D721Med (cell line): ENCODE data around the gene NABP1.

Source experiments
- DNase-seq: peaks from one replicate; pipeline ENCODE4 v3.0.0; 2011; ENCODE audit warnings: low spot score; ENCODE audit not compliant: insufficient read length
- FAIRE-seq: peaks from 2 replicates; lab custom pipeline; 2011; peaks lifted over from hg19 to GRCh38; lab: Jason Lieb, UNC
- TF ChIP-seq, protein P1 (sequence below): IDR thresholded peaks from 2 replicates; pipeline ENCODE4 v1.5.1; 2012; ENCODE audit warnings: mild to moderate bottlenecking, control low read depth; ENCODE audit not compliant: insufficient read depth; ENCODE audit errors: missing control alignments

The NABP1 gene

DNA sequence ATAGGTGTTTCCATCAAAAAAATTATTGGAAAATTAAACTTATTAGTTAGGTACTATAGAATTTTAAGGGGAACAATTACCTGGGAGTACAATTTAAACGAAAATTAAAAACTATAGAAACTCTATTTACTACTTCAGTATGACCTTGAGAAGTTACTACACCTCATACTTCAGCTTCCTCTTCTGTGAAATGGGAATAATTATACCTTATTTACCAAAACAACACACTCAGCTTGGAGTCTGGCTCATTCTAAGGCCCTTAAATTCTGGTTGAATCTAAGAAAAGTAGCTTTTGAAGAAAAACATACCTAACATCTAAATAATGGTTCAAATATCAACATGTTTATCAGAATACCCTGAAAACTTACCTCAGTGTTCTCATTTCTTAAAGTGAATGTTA is 2.7 kb downstream of the NABP1 start:
- no peak for FAIRE-seq
- TF ChIP-seq, protein P1, sequence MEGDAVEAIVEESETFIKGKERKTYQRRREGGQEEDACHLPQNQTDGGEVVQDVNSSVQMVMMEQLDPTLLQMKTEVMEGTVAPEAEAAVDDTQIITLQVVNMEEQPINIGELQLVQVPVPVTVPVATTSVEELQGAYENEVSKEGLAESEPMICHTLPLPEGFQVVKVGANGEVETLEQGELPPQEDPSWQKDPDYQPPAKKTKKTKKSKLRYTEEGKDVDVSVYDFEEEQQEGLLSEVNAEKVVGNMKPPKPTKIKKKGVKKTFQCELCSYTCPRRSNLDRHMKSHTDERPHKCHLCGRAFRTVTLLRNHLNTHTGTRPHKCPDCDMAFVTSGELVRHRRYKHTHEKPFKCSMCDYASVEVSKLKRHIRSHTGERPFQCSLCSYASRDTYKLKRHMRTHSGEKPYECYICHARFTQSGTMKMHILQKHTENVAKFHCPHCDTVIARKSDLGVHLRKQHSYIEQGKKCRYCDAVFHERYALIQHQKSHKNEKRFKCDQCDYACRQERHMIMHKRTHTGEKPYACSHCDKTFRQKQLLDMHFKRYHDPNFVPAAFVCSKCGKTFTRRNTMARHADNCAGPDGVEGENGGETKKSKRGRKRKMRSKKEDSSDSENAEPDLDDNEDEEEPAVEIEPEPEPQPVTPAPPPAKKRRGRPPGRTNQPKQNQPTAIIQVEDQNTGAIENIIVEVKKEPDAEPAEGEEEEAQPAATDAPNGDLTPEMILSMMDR: no peak
- no peak for DNase-seq

DNA sequence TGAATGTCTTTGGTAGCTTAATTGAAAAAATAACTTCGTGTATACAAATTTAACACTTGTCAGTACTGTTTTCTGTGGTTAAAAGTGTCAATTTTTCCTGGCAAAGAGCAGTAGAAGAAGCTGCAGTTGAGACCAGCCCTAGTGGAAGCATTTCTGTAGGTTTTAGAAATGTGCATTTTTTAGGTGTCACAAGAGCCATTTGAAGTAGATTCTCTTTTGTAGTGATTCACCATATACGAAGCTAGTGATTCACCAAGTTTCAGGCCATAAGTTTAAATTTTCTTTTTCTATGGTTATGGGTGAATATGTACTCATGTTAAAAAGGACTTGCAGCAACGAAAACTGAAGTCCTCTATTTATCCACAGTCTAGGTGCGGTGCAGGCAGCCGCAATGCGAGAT is 4.2 kb downstream of the NABP1 start:
- TF ChIP-seq, protein P1: no peak
- DNase-seq (no peak), FAIRE-seq (no peak)

DNA sequence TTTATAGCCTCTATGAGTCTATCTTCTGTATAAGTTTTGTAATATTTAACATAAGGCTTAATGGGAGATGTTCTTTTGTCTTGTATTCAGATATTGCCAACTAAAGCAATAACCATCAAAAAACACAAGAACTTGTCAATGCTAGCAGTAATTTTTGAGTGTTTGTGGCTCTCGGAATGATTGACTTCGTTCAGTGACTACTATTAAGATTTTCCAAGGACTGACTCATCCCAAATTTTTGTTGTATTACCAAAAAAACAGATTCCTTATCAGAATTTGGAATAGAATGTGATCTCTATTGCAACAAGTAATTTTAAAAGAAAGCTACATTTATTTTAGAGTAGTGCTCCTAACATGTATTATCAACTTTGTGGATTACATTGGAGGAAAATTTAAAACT is 8.1 kb downstream of the NABP1 start:
- no peak for DNase-seq
- no peak for FAIRE-seq
- TF ChIP-seq, protein P1: no peak

DNA sequence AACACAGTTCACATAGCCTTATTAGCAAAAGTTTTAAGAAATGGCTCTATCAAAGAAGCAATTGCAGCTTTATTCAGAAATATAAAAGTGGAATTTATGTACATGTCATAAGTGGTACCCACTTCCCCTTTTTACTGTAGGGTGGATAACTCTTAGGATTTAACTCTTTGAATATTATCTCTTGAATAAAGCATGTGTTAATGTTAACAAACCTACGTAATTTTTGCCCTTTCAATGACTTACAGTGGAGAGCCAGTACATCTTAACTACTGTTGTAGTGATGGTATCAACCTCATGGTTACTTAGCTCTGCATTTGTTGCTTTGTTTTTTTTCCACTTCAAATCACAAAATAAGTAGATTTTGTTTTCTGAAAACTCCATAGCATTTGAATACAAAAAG is 8.8 kb downstream of the NABP1 start:
- FAIRE-seq (no peak), DNase-seq (no peak)
- TF ChIP-seq, protein P1: no peak

DNA sequence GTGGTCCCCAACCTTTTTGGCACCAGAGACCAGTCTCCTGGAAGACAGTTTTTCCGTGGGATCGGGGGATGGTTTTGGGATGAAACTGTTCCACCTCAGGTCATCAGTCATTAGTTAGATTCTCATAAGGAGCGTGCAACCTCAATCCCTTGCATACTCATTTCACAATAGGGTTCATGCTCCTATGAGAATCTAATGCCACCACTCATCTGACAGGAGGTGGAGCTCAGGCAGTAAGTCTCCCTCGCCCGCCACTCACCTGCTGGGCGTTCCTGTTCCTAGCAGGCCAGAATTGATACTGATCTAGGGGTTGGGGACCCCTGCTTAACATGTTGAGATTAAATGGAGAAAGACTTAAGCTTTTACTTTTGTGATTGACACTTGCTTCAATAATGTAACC is 9.9 kb downstream of the NABP1 start:
- FAIRE-seq: no peak
- DNase-seq: no peak
- TF ChIP-seq, protein P1: no peak

DNA sequence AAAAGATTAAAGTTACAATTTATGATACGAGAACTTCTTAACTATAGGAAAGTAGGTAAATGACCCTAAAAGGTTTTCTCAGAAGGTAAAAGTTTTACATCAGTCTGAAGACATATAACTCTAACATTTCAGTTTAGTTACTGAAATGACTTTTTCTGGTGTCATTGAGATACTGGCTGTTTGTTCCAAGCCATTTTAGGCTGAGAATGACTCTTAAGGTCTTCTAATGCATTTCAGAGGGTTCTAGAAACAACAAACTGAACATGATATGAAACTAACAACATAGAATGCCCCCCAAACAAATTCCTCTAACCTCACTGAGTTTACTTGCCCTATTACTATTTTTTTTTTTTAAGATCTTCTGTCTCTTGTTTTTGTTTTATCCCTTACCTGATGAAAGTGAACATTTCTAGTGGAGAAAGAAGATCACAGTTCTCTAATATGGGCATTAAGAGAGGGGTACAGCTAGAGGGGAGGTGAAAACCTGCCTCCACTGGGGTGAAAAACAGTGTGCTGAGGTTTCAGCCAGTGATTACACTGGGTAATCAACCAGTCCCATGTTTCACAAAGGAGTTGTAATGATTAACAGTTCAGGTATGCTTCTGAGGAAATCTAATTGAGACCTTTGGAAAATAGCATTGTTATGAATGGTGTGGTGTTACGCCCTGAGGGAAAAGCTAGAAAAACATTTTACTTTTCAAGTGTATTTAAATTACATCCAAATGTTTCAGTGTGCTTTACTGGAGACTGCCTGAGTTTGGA is 11.2 kb downstream of the NABP1 start:
- no peak for DNase-seq
- FAIRE-seq: no peak
- TF ChIP-seq, protein P1: no peak

DNA sequence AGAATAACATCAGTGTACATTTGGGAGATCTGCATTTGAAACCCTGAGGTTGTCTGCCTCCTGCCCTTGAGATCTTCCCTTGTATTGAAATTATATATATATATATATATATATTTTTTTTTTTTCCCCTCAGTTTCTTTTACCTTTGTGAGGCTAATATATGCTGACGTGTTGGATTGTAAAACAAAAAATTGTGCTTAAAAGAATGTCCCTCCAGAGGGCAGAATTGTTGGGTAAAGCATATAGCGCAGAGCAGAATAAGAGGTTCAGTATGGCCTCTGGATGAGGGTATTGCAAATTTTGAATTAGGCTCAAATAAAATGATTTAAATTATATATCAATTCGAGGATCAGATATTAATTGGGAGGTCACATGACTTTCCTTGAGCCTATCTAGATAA is 12.4 kb downstream of the NABP1 start:
- TF ChIP-seq, protein P1: no peak
- DNase-seq: no peak
- no peak for FAIRE-seq
